ENCODE data around the gene MYO3B.

The MYO3B gene, protein sequence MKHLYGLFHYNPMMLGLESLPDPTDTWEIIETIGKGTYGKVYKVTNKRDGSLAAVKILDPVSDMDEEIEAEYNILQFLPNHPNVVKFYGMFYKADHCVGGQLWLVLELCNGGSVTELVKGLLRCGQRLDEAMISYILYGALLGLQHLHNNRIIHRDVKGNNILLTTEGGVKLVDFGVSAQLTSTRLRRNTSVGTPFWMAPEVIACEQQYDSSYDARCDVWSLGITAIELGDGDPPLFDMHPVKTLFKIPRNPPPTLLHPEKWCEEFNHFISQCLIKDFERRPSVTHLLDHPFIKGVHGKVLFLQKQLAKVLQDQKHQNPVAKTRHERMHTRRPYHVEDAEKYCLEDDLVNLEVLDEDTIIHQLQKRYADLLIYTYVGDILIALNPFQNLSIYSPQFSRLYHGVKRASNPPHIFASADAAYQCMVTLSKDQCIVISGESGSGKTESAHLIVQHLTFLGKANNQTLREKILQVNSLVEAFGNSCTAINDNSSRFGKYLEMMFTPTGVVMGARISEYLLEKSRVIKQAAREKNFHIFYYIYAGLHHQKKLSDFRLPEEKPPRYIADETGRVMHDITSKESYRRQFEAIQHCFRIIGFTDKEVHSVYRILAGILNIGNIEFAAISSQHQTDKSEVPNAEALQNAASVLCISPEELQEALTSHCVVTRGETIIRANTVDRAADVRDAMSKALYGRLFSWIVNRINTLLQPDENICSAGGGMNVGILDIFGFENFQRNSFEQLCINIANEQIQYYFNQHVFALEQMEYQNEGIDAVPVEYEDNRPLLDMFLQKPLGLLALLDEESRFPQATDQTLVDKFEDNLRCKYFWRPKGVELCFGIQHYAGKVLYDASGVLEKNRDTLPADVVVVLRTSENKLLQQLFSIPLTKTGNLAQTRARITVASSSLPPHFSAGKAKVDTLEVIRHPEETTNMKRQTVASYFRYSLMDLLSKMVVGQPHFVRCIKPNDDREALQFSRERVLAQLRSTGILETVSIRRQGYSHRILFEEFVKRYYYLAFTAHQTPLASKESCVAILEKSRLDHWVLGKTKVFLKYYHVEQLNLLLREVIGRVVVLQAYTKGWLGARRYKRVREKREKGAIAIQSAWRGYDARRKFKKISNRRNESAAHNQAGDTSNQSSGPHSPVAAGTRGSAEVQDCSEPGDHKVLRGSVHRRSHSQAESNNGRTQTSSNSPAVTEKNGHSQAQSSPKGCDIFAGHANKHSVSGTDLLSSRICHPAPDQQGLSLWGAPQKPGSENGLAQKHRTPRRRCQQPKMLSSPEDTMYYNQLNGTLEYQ (N-terminal part only)

DNA sequence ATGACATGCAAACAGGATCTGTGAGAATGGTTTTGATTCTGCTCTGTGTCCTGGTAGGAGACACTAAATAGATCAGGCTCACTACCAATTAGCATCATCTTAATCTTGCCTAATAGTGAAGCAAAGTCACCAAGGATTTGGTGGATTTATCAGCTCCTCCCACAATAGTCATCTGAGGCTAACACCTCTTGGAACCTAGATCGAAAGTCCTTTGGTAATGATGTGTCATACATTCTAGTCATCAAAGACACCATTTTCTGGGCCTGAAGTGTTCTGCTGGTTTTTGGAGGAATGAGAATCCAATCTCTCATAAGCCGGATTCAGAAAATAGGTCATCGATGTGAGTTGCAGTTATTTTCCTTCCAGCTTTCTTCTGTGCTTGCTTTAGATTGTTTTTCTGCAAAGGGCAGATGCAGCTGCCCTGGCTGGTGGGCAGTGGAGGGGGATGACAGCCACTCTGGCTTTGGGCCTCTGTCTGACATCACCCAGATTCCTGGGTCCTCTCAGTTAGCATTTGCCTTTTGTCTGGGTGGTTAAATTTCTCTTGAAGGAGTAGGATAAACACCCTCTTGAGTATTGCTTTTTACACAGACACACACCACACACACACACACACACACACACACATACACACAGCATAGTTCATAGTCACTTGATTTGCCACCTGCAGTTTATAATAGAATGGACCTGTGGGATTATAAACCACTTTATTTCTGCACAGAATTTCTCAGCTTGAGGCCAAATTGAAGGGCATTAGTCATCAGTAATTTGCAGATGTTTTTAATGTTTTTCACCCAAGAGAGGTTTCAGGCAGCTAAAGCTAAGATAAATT, at the start of gene MYO3B:
Gene MYO3B, plus strand, starts transcription at position 198 of the 832 bp plus-strand sequence. Its CDS starts 141 bp downstream, at position 339.
- no peak for DNase-seq

DNA sequence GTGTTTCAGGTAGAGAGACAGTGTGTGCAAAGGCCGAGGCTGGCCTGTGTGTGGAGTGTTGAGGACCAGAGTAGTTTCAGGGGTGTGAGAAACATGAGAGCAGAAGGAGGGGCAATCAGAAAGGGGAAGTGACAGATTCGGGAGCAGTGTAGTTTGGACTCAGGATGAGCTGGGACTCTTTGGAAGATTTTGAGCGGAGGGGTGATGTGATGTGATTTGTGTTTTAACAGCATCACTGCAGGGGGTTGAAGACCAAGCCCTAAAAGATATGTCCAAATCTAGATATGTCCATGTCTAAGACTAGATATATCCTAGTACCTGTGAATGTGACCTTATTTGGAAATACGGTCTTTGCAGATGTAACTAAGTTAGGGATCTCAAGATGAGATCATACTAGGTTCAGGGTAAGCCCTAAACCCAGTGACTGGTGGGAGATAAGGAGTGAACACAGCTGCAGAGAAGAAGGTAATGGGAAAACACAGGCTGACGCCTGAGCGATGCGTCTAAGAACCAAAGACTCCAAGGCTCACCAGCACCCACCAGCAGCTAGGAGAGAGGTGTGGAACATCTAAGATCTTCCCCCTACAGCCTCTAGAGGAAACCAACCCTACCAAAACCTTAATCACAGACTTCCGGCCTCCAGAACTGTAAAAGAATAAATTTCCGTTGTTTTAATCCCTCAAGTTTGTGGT, 38.5 kb upstream of the MYO3B start:
- DNase-seq: no peak

DNA sequence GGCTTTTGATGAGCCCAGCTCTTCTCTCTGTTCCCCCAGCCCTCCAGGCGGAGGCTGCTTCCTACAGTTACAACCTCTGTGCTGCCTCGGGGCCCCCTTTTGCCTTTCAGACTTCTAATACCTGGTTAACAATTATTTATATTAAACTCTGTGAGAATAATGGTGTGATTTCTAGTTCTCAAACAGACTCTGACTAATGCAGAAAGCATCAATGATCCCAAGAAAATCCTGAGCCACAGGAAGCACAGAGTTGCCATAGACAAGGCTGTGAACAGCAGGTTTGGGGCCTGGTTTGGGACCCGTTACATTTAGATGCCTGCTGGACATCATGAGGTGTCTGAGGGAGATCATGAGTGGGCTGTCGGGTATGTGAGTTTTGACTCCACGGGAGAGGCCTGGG, 37.4 kb upstream of the MYO3B start:
- DNase-seq: no peak

DNA sequence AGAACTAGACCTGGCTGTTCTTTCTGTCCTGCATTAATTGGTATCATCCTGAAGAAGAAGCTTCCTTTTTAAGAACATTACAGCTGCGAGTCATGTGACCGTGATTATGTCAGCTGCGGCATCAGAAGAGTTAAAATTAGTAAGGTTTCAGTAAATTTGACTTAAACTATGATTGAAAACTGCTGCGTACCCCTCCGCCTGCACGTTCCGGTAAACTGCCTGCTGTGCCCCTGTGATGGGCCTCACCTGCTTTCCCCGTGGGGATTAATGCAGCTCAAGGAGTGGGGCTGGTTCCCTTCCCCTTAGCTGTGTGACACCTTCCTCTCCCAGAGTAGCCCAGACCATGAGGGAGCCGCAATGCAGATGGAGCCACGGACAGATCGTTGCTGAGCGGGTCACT, 36.1 kb upstream of the MYO3B start:
- no peak for DNase-seq

DNA sequence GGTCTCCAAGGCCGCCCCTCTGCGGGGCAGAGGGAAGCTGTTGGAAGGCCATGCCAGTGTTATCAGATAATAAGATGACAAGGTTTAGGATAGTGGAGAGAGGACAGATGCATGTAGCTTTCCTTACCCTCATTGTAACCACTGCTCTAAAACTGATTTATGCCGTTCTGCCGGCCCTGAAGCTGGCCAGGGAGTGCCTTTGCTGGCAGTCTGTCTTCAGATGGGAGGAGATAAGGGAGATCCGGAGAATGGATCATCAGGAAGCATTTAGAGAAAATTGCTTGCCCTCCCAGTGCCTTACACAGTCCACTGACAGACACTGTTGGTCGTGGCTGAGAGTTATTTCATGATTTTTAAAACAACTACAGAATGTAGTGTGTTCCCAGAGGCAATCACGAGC, 35.4 kb upstream of the MYO3B start:
- no peak for DNase-seq

DNA sequence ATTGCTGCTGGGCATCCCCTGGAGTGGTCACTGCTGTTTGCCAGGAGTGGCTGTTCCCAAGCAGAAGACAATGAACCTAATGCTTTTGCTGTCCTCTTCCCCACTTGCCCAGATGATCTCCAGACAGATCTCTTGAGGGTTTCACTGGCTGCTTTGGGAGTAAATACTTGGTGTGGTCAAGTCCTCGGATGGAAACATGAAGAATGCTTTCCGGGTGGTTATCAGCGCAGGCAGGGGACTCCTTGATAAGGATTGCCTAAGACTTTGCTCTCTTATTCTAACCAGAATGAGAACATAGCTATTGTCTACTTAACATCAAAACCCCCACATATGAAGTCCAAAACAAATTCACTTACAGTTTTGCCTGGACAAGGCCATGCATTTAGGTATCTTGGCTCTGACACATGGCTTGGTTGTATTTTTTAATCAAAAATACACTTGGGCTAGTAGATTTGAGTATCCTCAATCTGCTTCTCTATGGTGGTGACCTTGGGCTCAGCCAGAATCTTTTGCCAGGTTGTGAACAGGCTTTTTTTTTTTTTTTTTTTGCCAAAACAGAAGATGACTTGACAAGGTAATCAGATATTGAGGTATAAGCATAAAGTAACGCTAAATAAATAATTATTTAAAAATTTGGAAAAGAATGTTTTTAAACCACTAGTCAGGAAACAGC, 34.8 kb upstream of the MYO3B start:
- DNase-seq: no peak

DNA sequence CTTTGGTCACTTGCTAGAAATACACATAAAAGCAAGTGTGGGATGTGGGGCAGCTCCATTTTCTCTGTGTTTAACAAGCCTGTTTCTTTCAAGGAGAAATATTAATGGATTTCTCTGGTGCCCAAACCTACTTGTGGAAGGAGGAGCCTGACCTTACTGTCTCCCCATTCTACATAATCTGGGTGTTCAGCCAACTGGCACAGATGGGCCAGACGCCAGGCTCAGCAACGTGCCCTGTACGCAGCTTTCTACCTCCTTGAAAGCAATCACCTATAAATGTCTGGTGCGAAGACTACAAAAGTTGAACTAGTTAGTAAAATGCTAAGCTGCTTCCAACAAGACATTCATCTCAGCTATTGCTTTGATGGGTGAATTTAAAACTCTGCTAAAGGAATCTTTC, 33.2 kb upstream of the MYO3B start:
- DNase-seq: no peak

DNA sequence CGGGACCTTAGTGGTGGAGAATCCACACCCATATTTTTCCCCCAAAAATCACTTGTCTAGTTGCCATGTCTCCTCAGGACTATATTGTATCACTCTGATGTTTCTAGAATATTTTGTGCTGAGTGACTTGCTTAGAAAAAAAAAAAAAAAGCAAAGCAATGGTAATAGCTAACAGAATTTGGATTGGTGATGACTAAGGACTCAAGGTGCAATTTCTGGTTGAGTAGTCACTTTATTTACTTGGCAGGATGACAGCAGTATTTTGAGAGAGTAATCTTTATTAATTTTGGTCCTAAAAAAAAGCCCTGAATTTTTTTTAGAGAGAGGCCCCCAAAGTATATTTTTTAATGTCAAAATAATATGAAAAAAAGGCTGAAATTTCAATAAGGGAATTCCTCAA, 32.8 kb upstream of the MYO3B start:
- no peak for DNase-seq

DNA sequence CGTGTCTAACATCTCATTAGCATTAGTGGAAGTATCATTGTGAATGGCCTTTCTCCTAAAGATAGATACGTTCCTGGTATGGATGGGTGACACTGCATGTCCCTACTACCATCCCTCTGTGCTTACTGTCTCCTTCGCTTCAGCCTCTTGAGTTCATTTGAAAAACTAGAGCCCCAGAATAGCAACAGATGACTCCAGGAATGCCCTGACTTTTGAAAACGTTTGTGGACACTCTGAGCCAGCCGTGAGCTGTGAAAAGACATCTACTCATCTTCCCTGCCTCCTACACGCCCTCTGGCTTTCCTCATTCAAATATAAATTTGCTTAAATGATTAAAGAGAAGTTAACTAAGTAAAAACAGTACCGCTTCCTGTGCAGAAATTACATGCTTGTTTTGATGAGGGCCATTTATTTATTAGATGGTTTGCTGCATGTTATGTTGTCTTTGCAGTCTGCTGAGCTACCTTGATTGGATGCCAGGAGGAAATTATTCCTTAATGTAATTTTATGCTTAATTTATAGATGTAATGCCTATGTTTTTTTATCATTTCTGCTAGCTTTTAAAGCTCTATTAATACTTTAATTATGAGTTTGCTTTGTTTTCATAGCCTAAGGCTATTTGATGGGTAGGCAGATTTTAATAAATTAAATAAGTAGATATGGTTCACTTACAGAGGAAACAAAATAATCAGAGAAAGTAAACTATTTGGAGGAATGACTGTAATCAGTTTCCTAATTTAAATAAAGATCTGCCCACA, 32.1 kb upstream of the MYO3B start:
- DNase-seq: no peak

DNA sequence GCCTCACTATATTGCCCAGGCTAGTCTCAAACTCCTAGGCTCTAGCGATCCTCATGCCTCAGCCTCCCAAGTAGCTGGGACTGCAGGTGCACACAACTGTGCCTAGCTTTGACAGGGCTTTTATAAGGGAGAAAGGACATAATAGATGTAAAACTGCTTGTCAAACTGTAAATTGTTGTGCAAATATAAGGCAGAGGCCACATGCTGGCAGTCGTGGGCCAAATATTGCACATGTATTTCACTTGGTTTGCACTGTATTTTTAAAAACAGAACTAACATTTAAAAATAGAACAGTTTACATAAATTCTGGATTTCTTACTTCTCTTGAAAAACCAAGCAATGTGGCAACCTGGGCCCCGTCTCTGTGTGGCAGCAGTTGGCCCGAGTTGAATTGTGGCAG, 31.2 kb upstream of the MYO3B start:
- DNase-seq: no peak

DNA sequence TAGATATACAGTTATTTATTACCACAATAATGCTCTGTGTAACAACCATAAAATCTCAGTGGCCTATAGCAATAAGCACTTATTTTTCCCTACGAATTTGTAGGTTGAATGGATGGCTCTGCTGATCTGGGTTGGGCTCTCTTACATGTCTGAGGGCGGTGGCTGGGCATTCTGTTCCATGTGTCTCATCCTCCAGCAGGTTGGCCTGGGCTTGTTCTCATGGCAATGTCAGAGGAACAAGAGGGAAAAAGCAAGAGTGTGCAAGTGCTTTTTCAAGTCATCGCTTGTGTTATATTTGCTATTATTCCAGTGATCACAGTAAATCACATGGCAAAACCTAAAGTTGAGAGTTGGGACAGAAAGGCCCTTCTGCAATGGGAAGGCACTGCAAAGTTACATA, 30.4 kb upstream of the MYO3B start:
- no peak for DNase-seq

DNA sequence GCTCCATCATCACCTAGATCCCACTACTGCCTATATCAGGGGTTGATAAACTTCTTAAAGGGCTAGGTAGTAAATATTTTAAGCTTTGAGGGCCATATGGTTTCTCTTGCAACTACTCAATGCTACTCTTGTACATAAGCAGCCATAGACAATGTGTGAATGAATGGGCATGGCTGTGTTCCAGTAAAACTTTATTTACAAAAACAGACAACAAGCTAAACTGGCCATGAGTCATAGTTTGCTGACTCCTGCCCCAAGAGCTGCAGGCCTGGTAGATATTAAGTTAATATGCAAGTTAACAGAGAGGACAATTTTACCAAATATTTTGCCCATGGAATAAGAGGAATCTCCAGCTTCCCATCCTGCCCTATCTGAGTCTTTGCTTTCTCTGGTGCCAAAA, 29.8 kb upstream of the MYO3B start:
- no peak for DNase-seq

DNA sequence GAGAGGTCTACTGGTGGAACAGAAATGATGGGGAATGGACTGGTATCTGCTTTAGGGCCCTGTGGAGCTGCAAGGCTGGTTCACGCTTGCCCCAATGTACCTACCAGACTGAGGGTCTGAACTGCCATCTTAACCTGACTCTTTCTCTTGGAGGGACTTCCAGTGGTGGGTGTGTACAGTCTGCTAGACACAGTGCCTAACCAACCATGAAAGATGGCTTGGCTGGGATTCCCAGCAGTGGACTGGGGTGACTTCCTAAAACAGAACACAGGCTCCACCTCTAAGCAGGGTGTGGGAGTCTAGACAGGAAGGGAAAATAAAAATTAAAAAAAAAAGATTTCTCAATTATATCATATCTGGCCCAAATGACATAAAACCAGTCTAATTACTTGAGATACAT, 25.5 kb upstream of the MYO3B start:
- no peak for DNase-seq

DNA sequence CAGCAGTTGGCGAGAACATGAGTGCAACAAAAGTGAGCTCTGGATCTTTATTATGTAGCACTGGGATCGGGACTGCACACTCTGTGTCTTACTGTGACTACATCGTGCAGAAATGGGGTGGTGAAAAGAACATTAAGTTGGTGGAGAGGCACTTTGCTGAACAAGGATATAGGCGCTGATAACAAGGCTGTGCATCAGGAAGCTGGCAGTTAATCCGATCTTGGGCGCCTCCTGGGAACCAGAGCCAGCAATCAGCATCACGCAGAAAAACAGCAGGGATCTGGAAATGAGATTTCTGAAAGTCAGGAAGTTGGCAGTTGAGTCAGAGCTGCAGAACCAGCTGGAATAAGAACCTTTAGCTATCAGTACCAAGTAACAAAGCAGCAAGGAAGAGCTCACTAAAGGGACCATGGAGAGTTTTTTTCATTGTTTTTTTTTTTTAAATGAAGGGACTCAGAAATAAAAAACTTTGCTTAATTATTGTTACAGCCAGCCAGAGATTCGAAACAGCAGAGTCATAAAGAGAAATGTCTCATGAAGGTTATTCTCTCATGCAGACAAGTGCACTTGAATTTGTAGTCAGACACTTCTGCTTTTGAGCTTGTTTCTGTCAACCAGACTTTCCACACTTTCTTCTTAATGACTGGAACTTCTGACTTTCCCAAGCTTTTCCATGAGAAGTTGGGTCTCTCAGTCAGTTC, 22.8 kb upstream of the MYO3B start:
- no peak for DNase-seq

DNA sequence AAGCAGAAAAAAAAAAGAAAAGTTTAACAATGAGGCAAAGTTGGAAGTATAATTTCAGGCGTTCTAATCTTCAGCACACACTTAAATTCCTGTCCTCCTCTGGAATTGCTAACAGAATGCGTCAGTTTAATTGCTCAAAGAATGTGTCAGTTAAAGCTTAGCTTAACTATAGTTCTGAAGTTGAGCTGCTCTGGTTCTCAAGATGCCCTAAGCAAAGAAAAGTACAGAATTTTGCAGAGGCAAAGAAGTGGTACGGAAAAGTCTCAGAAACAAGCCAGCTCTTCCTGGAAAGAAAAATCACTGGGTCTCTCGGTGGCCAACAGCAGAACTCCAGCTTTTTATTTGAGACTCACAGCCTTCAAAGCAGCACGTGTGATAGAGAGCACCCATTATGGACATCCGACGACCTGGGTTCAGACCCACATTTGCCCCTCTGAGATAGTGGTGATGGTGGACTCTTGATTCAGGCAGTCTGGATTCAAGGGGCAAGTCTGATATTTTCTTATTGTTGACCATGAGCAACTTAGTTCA, 22.2 kb upstream of the MYO3B start:
- no peak for DNase-seq

DNA sequence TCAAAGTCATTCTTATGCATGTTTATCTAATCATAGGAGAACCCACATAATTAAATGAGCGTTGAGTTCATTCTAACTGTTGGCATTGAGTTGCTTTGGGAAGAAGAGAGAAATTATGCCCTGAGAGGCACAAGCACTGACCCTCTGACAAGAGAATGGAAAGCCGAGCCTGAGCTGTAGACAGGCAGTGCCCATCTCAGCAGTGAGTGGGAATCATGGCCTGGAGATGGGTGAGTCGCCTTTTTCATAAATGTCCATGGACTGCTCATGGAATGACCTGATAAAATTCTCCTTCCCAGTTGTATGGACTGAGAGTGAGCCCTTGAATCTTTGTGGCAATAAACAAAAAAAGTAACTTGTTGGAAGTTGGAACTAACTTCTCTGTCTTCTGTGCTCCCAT, 21.4 kb upstream of the MYO3B start:
- DNase-seq: no peak

DNA sequence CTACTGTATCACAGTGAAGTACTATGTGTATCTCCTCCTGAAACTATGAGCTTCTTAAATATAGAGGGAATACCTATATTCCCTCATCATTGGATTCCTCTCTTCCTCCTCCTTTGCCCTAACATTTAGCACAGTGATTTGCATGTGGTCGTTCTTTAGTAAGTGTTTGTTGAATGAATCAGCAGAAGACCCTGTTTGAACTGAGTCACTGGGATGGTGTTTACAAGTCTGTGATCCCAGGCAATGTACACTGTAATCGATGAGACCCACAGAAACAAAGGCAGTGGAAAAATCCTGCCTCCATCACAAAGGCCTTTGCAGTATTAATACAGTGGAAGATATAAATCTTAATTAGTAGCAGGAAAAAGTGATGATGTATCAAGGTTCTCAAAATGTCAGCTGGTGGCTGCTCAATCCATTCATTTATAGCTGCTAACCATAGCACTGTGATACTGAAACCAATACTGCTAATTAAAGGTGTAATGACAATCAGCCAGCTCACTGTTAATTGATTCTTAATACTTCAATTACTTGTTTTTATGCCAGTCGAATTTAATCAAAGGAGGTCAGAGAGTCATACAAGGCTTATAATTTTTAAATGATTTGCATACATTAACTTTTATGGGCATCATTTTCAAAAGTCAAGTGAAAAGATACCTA, 20.8 kb upstream of the MYO3B start:
- no peak for DNase-seq

DNA sequence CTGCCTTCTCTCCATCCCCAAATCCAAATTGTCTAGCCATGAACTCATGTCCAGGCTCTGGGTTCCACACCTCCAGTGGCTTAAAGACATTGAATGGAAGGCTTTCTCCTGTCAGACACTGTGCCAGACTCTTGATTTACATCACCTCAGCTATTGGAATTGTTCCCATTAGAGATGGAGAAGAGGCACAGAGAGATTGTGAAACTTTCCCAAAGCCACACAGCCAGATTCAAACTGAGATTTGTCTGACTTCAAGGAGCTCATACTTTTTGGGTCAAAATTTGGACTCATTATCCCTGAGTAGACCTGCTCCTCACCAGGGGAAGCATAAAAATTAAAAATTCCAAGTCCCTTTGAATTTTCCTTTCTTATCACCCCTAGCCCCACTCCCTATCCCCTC, 18.9 kb upstream of the MYO3B start:
- DNase-seq: no peak

Measured in NCI-H187 (cell line).